ENCODE results near the gene TNRC6C.

GRCh38 chr17:78020717-78021108 lies 62.2 kb downstream of the TNRC6C start:
- TF ChIP-seq CTCF (IDR thresholded peaks at IDR 0.05; ENCODE audit: insufficient read depth, low read length, poor library complexity, severe bottlenecking) (no peak), EZH2phosphoT487 (conservative IDR thresholded peaks at IDR 0.05; ENCODE audit: low read length) (no peak)

Measured in SU-DHL-6 (cell line).